NCI-H1436 treated with DMSO at 0.1 percent for 48 hours (cell line): ENCODE results near the gene NSL1.

Source experiments
- DNase-seq: peaks from one replicate; lab custom pipeline; 2025; lab: John Stamatoyannopoulos, UW

NSL1 gene

DNA sequence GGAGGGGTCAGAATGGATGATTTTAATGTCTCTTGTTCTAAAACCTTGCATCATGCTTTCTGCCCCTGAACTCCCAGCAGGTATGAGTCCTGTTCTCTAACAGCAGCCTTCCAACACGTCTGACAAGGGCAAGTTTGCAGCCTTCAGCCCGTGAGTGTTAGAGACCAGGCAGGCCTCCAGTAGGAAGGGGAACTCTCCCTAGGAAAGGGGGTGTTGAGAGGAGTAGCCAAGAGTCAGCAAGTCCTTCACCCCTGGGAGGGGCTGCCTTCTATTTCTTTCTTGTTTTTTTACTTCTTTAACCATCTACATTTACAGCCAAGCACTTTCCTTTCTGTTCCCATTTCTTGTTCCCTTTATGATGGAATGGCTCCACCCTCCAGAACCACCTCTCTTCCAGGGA is 106.1 kb downstream of the NSL1 start:
- no peak for DNase-seq

GRCh38 chr1:212684521-212685090 is 107.0 kb downstream of the NSL1 start:
- no peak for DNase-seq

GRCh38 chr1:212684076-212684475 is 107.5 kb downstream of the NSL1 start:
- no peak for DNase-seq

DNA sequence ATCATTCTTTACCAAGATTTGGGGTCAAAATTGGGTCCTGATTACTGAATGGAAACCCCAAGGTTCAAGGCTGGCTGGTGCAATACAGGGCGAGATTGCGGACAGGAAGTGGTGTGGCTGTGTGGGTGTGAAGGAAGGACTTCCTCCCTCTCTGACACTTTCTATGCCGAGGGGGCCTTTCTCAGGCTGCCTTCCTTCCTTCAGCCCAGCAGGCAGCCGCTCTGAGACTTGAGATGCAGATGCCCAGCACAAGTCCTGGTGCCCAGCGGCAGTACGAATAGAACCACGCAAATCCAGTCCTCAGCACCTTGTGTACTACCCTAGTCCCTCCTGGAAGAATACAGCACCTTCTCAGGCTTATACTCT is 108.2 kb downstream of the NSL1 start:
- no peak for DNase-seq

GRCh38 chr1:212680680-212681389 is 110.7 kb downstream of the NSL1 start:
- no peak for DNase-seq

GRCh38 chr1:212678456-212679410 is 112.8 kb downstream of the NSL1 start:
- no peak for DNase-seq

GRCh38 chr1:212677573-212677972 is 114.0 kb downstream of the NSL1 start:
- DNase-seq: no peak

DNA sequence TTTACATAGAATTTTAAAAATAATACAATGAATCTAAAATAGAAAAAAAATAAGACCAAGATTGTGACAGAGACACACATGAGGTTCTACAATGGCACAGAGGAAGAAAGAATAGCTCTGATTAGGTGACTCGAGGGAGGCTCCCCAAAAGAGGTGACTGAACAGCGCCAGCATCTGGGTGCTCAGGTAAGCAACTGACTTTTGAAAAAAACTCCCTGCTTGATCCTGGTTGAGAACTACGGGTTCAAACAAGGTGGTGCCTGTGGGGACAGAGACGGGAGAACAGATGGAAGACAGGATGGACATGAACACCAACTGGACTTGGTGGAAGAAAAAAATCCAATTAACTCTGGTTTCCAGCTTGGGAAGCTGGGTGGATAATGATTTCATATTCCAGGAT is 114.4 kb downstream of the NSL1 start:
- DNase-seq: no peak
